Measurements from ENCODE around the gene DCTN1. TPM values are rescaled to one million over a fixed set of nuclear protein-coding genes. Genes with fewer than 3 reads are reported as not detected.

The DCTN1 gene
- total RNA-seq, 1 experiment from 2014 or later: 129 TPM

- TF ChIP-seq CTCF (IDR thresholded peaks at IDR 0.05; ENCODE audit: unreplicated experiment): no peak
- no peak for DNase-seq
- H3K36me3 Mint-ChIP-seq (ENCODE audit: insufficient read depth, unreplicated experiment): no peaks in the 10 kb centered on the region
- H3K27me3 Mint-ChIP-seq (ENCODE audit: unreplicated experiment): no peaks in the 10 kb centered on the region
- intact Hi-C loops (cut with micrococcal nuclease; ENCODE audit: unreplicated experiment): no loop called here
- H3K4me3 Mint-ChIP-seq (ENCODE audit: low read depth, unreplicated experiment): no peak overlapping the region
- no peak overlapping the region for H3K27ac Mint-ChIP-seq (ENCODE audit: unreplicated experiment)
- CTCF ChIA-PET: no interaction called here
- no peaks in the 10 kb centered on the region for H3K4me1 Mint-ChIP-seq (ENCODE audit: low read depth, unreplicated experiment)
- BruUV-seq (replicated peaks): no TSS peak
- H3K9me3 Mint-ChIP-seq (ENCODE audit: low read depth, unreplicated experiment): no peaks in the 10 kb centered on the region
These were observed 58.4 kb downstream of the DCTN1 start for GRCh38 chr2:74321737-74322136.

- intact Hi-C loops (cut with micrococcal nuclease; ENCODE audit: unreplicated experiment): no loop called here
- CTCF ChIA-PET: no interaction called here
- no TSS peak for BruUV-seq (replicated peaks)
- DNase-seq: no peak
- Mint-ChIP-seq H3K27ac (ENCODE audit: unreplicated experiment) (no peak overlapping the region), H3K4me3 (ENCODE audit: low read depth, unreplicated experiment) (no peak overlapping the region), H3K4me1 (ENCODE audit: low read depth, unreplicated experiment) (no peaks in the 10 kb centered on the region), H3K27me3 (ENCODE audit: unreplicated experiment) (no peaks in the 10 kb centered on the region), H3K36me3 (ENCODE audit: insufficient read depth, unreplicated experiment) (no peaks in the 10 kb centered on the region), H3K9me3 (ENCODE audit: low read depth, unreplicated experiment) (no peaks in the 10 kb centered on the region)
- TF ChIP-seq CTCF (IDR thresholded peaks at IDR 0.05; ENCODE audit: unreplicated experiment): no peak
These were observed 62.4 kb downstream of the DCTN1 start for GRCh38 chr2:74317701-74318100.

- CTCF ChIA-PET: no interaction called here
- TF ChIP-seq CTCF (IDR thresholded peaks at IDR 0.05; ENCODE audit: unreplicated experiment): no peak
- Mint-ChIP-seq H3K4me3 (ENCODE audit: low read depth, unreplicated experiment) (no peak overlapping the region), H3K36me3 (ENCODE audit: insufficient read depth, unreplicated experiment) (no peaks in the 10 kb centered on the region), H3K9me3 (ENCODE audit: low read depth, unreplicated experiment) (no peaks in the 10 kb centered on the region), H3K27ac (ENCODE audit: unreplicated experiment) (no peak overlapping the region), H3K27me3 (ENCODE audit: unreplicated experiment) (no peaks in the 10 kb centered on the region), H3K4me1 (ENCODE audit: low read depth, unreplicated experiment) (no peaks in the 10 kb centered on the region)
- BruUV-seq (replicated peaks): no TSS peak
- intact Hi-C loops (cut with micrococcal nuclease; ENCODE audit: unreplicated experiment): no loop called here
- DNase-seq: no peak
These were observed 63.4 kb downstream of the DCTN1 start for GRCh38 chr2:74316627-74317295.

GRCh38 chr2:74314107-74314506 is 66.0 kb downstream of the DCTN1 start:
- Mint-ChIP-seq H3K4me1 (ENCODE audit: low read depth, unreplicated experiment) (no peaks in the 10 kb centered on the region), H3K9me3 (ENCODE audit: low read depth, unreplicated experiment) (no peaks in the 10 kb centered on the region), H3K27ac (ENCODE audit: unreplicated experiment) (no peak overlapping the region), H3K36me3 (ENCODE audit: insufficient read depth, unreplicated experiment) (no peaks in the 10 kb centered on the region), H3K4me3 (ENCODE audit: low read depth, unreplicated experiment) (no peak overlapping the region), H3K27me3 (ENCODE audit: unreplicated experiment) (no peaks in the 10 kb centered on the region)
- TF ChIP-seq CTCF (IDR thresholded peaks at IDR 0.05; ENCODE audit: unreplicated experiment): no peak
- intact Hi-C loops (cut with micrococcal nuclease; ENCODE audit: unreplicated experiment): no loop called here
- BruUV-seq (replicated peaks): no TSS peak
- no peak for DNase-seq
- CTCF ChIA-PET: no interaction called here

Data from Calu3 (cell line).